Stimulated activated naive CD8-positive, alpha-beta T cell treated with anti-CD3 and anti-CD28 coated beads, Interleukin-15, amount 100 ng/mL, for 72 hours (primary cell): ENCODE results near the gene NOS3.

Source experiments
- ATAC-seq: fragments of 150-1000 bp; cut with Tn5 transposase; 2 replicates; pipeline ENCODE4 v1.10.0; 2021; ENCODE audit warnings: mild to moderate bottlenecking, moderate library complexity
- DNase-seq, 2 donors: peaks; one replicate each; pipeline ENCODE4 v3.0.0; 2021 to 2022
- H3K27ac Mint-ChIP-seq, 2 donors: one replicate each; pipeline ENCODE4 v1.8.0; 2022; ENCODE audit warnings: mild to moderate bottlenecking in 2 of 2, mixed read lengths in 2 of 2, moderate library complexity in 2 of 2
- H3K27me3 Mint-ChIP-seq: one replicate; pipeline ENCODE4 v1.8.0; 2022; ENCODE audit warnings: mixed read lengths
- H3K4me1 Mint-ChIP-seq: one replicate; pipeline ENCODE4 v1.8.0; 2022; ENCODE audit warnings: mild to moderate bottlenecking, mixed read lengths
- H3K4me3 Mint-ChIP-seq, 2 donors: one replicate each; pipeline ENCODE4 v1.8.0; 2022; ENCODE audit warnings: mild to moderate bottlenecking in 2 of 2, mixed read lengths in 2 of 2, moderate library complexity in 1 of 2
- H3K9me3 Mint-ChIP-seq, 2 donors: one replicate each; pipeline ENCODE4 v1.8.0; 2022; ENCODE audit warnings: mixed read lengths in 2 of 2

NOS3 gene

DNA sequence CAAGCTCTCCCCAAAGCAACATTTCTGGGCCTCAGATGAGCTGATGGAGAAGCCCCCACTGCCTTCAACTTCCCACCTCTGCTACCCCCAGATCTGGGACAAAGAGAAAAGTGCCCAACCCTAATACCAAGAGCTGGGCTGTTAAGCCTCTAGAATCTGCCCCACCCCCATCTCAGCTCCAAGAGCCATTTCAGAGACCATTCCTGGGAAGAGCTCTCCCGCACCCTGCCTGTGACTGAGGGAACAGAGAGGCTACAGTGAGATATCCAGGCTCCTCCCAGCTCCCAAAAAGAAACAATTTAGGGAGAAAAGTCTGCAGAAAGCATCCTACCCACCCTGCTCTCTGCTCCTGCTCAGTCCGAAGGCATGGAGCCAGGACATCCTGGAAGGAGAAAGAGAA, 10.2 kb upstream of the NOS3 start:
- H3K27me3 Mint-ChIP-seq: peaks cover 77% of the 10 kb centered on the region
- no peak overlapping the region for H3K27ac Mint-ChIP-seq
- peaks cover 37% of the 10 kb centered on the region for H3K4me1 Mint-ChIP-seq
- no peak overlapping the region for H3K4me3 Mint-ChIP-seq
- no peaks in the 10 kb centered on the region for H3K9me3 Mint-ChIP-seq
- ATAC-seq: no peak
- no peak for DNase-seq

DNA sequence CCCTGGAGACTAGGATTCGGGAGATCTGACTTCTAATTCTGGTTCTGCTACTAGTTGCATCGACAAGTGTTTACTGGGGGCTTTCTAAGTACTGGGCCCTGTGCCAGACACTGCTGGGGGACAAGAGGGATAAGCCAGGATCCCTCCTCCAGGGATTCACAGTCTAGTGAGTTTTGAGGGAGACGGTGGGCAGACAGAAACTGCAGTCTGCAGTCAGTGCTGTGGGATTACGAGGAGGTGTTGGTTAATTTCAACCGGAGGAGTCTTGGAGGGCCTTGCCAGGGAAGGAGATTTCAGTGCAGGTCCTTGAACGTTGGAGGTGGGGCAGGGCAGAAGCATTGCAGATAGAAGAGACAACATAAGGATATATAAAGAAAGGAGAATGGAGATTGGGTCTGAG, 9.2 kb upstream of the NOS3 start:
- ATAC-seq (no peak), DNase-seq (no peak)
- Mint-ChIP-seq H3K4me1 (peaks cover 36% of the 10 kb centered on the region), H3K27me3 (peaks cover 77% of the 10 kb centered on the region), H3K4me3 (no peak overlapping the region), H3K27ac (no peak overlapping the region), H3K9me3 (no peaks in the 10 kb centered on the region)

DNA sequence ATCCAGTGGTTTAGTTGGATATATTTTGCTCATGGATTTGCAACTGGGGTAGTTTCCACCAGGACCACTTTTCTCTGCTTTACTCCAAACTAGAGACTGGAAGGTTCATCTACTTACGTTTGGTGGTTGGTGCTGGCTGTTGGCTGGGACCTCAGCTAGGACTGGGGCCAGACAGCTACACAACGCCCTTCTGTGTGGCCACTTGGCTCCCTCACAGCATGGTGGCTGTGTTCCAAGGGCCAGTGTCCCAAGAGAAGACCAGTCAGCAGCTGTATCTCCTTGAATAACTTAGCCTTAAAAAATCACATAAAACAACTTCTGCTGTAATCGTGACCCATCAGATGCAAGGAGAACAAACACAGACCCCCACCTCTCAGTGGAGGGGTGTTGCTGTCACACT, 8.5 kb upstream of the NOS3 start:
- Mint-ChIP-seq H3K27me3 (peaks cover 77% of the 10 kb centered on the region), H3K4me1 (peaks cover 29% of the 10 kb centered on the region), H3K27ac (no peak overlapping the region), H3K4me3 (no peak overlapping the region), H3K9me3 (no peaks in the 10 kb centered on the region)
- DNase-seq: no peak
- no peak for ATAC-seq

DNA sequence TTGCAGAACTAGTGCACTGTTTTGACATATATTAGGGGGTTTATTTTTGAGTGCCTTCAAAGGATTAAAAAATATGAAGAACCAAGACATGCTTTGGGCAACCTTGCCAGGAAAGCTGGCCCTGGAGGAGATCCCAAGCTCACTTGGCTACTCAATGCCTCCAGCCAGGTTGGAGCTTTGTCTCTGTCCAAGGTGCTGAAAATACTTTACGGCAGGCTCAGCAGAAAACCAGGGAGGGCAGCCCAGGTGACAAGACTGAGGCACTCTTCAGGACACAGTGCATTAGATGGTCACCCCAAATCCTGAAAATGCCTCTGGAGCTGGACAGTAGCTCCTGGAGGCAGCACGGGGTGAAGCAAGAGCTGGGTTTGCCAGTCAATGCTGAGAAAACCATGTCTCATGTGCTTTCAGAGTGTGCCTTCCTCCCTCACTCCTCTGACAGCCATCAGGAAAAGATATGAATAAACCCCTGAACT, 6.9 kb upstream of the NOS3 start:
- Mint-ChIP-seq H3K4me1 (peaks cover 30% of the 10 kb centered on the region), H3K27me3 (peaks cover 69% of the 10 kb centered on the region), H3K9me3 (no peaks in the 10 kb centered on the region), H3K4me3 (no peak overlapping the region), H3K27ac (no peak overlapping the region)
- no peak for ATAC-seq
- DNase-seq: no peak

DNA sequence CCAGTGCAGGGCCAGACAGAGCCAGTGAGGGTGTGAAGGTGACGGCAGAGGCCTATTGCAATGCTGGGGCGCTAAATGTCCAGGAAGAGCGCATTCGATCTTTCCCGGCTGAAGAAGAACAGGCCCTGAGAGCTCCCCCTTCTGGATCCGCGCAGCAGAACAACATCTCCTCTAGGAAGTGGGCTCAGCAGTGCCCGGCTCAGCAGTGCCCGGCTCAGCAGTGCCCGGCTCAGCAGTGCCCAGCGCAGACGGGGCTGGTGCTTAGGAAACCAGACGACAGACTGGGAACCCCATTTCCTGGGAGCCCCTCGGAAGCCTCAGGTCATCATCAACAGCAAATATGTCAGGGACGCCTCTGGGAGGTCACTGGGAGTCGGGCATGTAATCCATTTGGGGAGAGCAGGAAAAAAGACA, 4.7 kb upstream of the NOS3 start:
- H3K4me1 Mint-ChIP-seq: peaks cover 23% of the 10 kb centered on the region

DNA sequence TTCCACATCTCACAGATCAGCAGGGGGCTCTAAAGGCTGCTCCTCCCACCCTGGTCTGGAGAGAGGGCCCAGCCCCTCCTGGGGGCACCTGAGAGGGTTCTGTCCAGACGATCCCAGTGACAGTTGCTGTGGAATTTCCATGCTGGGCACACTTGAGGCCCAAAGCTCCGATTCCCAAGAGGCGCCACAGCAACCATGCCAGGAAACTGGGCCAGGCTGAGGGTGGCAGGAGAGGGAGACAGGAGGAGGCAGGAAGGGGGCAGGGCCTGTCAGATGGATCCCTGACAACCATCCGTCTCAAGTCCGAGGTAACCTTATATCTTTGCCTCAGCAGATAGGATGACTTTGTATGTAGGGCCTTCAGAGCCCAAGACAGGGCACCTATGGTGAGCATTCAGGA, 4.3 kb upstream of the NOS3 start:
- Mint-ChIP-seq H3K4me1 (peaks cover 23% of the 10 kb centered on the region), H3K4me3 (no peak overlapping the region), H3K27ac (no peak overlapping the region), H3K9me3 (peaks cover 17 to 22% of the 10 kb centered on the region in 2 donors), H3K27me3 (peaks cover 43% of the 10 kb centered on the region)
- DNase-seq (no peak), ATAC-seq (no peak)

More for the DNA sequence above, 4.7 kb upstream of the NOS3 start:
- peak; percentile 54 for ATAC-seq
- no peak overlapping the region for H3K4me3 Mint-ChIP-seq
- peak in 1 of 2 donors; percentile 52 for DNase-seq
- peaks cover 13 to 17% of the 10 kb centered on the region in 2 donors for H3K9me3 Mint-ChIP-seq
- no peak overlapping the region for H3K27ac Mint-ChIP-seq
- H3K27me3 Mint-ChIP-seq: peaks cover 48% of the 10 kb centered on the region

DNA sequence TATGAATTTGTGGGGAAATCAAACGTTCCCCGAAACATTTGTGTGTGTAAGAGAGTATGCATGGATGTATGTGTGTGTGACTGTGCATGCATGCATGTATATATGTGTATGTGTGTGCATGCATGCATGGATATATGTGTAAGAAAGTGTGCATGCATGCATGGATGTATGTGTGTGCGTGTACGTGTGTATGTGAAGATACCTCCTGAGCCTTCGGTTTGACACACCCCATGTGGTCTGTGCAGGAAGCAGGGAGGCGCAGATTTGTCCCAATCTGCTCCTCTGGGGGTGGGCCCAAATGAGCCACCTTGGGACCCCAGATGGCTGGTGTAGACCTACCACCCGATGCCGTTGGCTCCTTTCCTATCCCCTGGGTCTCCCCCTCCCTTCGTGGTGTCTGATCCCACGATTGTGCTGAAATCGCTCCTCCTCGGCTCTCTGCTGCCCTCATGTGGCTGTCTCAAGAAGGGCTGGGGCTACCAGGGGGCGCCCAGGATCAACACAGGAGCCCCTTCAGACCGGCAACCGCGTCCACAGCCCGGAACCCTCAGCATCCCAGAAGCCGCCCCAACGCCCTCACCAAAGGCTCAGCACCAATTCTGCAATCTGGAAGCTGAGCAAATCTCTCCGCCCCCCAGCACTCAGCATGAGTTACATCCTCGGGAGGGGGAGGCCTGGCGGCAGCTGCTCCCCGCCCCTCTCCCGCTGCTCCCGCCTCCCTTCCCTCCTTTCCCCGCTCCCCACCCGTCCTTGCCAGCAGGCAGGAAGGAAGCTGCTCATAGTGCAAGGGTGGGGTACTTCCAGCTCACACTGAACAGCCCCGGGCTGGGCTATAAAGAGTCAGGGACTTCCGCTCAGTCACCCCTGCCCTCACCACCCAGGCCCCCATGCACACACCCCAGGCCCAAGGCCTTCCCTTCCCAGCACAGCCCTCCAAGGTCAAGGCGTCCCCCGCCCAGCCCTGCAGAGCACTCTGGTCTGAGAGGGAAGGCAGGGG, 2.3 kb upstream of the NOS3 start:
- H3K9me3 Mint-ChIP-seq: peaks cover 17 to 23% of the 10 kb centered on the region in 2 donors
- H3K27me3 Mint-ChIP-seq: peaks cover 25% of the 10 kb centered on the region
- DNase-seq (peak; percentile 67 to 69), ATAC-seq (peak; percentile 73)
- peak overlapping the region; percentile 1 to 63 for H3K4me3 Mint-ChIP-seq
- H3K4me1 Mint-ChIP-seq: peaks cover 28% of the 10 kb centered on the region
- H3K27ac Mint-ChIP-seq: no peak overlapping the region

DNA sequence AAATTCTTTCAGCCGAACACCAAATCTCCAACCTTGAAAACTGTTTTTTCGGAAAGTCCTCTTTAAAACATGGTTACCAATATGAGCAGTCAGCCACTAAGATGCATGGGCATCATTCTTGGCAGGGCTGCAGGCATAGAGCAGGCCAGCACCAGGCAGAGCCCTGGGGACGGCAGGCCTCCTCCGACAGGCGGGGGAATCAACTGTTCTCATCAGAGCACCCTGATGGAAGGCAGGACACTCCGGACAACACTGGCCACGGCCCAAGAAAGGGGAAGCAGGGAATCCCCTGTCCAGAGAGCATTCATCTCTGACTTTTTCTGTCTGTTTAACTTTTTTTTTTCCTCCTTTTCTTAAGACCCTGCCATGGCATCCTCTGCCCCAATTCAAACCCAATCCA, 1.4 kb upstream of the NOS3 start:
- DNase-seq (no peak), ATAC-seq (no peak)
- Mint-ChIP-seq H3K27ac (no peak overlapping the region), H3K4me3 (no peak overlapping the region), H3K27me3 (peaks cover 25% of the 10 kb centered on the region), H3K4me1 (peaks cover 28% of the 10 kb centered on the region), H3K9me3 (peaks cover 17 to 23% of the 10 kb centered on the region in 2 donors)

DNA sequence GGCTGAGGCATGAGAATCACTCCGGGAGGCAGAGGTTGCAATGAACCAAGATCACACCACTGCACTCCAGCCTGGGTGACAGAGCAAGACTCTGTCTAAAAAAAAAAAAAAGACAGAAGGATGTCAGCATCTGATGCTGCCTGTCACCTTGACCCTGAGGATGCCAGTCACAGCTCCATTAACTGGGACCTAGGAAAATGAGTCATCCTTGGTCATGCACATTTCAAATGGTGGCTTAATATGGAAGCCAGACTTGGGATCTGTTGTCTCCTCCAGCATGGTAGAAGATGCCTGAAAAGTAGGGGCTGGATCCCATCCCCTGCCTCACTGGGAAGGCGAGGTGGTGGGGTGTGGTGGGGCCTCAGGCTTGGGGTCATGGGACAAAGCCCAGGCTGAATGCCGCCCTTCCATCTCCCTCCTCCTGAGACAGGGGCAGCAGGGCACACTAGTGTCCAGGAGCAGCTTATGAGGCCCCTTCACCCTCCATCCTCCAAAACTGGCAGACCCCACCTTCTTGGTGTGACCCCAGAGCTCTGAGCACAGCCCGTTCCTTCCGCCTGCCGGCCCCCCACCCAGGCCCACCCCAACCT, 1.3 kb downstream of the NOS3 start:
- Mint-ChIP-seq H3K4me1 (peaks cover 39% of the 10 kb centered on the region), H3K9me3 (peaks cover 17 to 23% of the 10 kb centered on the region in 2 donors), H3K27ac (no peak overlapping the region), H3K4me3 (no peak overlapping the region), H3K27me3 (peaks cover 5% of the 10 kb centered on the region)
- ATAC-seq: no peak
- DNase-seq: no peak

DNA sequence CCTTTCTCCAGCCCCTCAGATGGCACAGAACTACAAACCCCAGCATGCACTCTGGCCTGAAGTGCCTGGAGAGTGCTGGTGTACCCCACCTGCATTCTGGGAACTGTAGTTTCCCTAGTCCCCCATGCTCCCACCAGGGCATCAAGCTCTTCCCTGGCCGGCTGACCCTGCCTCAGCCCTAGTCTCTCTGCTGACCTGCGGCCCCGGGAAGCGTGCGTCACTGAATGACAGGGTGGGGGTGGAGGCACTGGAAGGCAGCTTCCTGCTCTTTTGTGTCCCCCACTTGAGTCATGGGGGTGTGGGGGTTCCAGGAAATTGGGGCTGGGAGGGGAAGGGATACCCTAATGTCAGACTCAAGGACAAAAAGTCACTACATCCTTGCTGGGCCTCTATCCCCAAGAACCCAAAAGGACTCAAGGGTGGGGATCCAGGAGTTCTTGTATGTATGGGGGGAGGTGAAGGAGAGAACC, 2.1 kb downstream of the NOS3 start:
- no peaks in the 10 kb centered on the region for H3K27me3 Mint-ChIP-seq
- DNase-seq (no peak), ATAC-seq (no peak)
- no peak overlapping the region for H3K4me3 Mint-ChIP-seq
- peaks cover 17 to 23% of the 10 kb centered on the region in 2 donors for H3K9me3 Mint-ChIP-seq
- peaks cover 46% of the 10 kb centered on the region for H3K4me1 Mint-ChIP-seq
- no peak overlapping the region for H3K27ac Mint-ChIP-seq

DNA sequence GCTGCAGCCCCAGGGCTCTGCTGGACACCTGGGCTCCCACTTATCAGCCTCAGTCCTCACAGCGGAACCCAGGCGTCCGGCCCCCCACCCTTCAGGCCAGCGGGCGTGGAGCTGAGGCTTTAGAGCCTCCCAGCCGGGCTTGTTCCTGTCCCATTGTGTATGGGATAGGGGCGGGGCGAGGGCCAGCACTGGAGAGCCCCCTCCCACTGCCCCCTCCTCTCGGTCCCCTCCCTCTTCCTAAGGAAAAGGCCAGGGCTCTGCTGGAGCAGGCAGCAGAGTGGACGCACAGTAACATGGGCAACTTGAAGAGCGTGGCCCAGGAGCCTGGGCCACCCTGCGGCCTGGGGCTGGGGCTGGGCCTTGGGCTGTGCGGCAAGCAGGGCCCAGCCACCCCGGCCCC, 2.7 kb downstream of the NOS3 start:
- no peak for ATAC-seq
- Mint-ChIP-seq H3K9me3 (peaks cover 17 to 23% of the 10 kb centered on the region in 2 donors), H3K4me1 (peaks cover 46% of the 10 kb centered on the region), H3K4me3 (no peak overlapping the region), H3K27me3 (no peaks in the 10 kb centered on the region), H3K27ac (no peak overlapping the region)
- no peak for DNase-seq

DNA sequence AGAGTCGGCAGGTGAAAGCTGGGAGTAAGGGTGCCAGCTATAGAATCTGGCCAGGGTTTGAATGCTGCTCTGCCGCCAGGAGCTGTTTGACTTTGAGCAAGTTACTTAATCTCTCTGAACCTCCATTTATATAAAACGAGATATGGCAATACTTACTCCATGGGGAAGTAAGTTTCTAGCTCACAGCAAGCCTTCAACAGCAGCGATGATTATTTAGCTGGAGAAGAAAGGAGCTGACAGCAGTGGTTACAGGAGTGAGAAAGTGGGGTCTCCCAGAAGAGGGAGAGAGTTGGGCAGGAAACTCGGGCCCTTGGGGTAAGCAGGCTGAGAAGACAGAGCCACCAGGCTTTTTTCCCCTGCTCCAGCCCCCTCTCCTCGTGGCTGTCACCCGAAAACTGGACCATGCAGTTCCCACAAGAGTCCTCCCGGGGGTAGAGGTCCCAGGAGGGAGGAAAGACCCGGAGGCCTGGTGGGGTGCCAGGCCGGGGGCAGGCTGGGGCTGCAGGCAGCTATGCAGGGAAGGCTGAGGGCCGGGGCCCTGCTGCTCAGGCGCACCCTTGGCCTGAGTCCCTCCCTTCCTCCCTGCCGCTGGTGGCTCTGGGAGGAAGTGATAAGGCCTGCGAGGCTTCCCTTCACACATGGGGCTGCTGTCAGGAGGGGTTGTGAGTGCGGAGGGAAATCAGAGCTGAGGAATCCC, 3.5 kb downstream of the NOS3 start:
- H3K4me3 Mint-ChIP-seq: peak overlapping the region in 1 of 2 donors; percentile 27
- H3K9me3 Mint-ChIP-seq: peaks cover 17 to 23% of the 10 kb centered on the region in 2 donors
- ATAC-seq (peak; percentile 43), DNase-seq (no peak)
- peaks cover 46% of the 10 kb centered on the region for H3K4me1 Mint-ChIP-seq
- H3K27ac Mint-ChIP-seq: peak overlapping the region in 1 of 2 donors; percentile 4
- H3K27me3 Mint-ChIP-seq: no peaks in the 10 kb centered on the region

DNA sequence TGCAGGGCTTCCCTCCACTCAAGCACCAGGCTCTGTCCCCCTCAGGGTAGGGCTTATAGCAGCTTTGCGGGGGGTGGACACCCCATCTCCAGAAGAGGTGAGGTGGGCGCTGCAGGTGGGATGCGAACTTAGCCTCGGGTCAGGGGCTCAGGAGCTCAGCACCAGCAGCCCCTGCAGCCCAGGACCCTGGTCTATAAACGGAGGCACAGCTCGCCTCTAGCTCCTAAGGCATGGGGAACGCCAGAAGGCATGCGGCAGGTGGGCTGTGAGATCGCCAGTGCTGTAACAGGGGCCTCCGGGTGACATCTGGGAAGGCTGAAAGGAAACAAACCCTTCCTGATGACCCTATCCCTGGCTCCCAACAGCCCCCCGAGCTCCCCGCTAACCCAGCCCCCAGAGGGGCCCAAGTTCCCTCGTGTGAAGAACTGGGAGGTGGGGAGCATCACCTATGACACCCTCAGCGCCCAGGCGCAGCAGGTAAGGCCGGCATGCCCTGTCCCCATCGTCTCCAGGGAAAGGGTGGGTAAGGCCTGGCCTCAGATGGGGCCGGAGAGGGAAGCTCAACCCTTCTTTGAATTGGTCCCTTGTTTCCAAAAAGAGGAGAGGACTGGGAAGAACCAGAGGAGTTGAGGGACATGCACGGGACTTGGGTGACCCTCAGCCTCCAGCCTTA, 4.2 kb downstream of the NOS3 start:
- Mint-ChIP-seq H3K9me3 (peaks cover 15 to 17% of the 10 kb centered on the region in 2 donors), H3K27ac (no peak overlapping the region), H3K27me3 (no peaks in the 10 kb centered on the region), H3K4me1 (peaks cover 50% of the 10 kb centered on the region), H3K4me3 (peak overlapping the region in 1 of 2 donors; percentile 27)
- DNase-seq: no peak
- peak; percentile 27 for ATAC-seq

DNA sequence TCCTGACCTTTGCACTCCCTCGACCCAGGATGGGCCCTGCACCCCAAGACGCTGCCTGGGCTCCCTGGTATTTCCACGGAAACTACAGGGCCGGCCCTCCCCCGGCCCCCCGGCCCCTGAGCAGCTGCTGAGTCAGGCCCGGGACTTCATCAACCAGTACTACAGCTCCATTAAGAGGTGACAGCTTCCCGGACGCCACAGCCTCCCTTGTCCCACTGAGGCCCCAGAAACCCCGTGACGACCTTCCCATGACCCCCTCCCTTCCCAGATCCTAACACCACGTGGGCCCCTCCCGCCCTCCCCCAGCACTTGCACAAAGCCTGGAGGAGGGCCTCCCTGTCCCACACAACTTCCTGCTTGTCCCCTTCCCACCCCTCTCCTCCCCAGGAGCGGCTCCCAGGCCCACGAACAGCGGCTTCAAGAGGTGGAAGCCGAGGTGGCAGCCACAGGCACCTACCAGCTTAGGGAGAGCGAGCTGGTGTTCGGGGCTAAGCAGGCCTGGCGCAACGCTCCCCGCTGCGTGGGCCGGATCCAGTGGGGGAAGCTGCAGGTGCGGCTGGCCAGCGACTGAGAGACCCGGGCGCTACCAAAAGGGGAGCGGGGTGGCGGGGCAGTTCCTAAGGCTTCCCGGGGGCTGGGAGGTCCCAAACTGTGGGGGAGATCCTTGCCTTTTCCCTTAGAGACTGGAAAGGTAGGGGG, 5.7 kb downstream of the NOS3 start:
- peaks cover 50% of the 10 kb centered on the region for H3K4me1 Mint-ChIP-seq

More for the DNA sequence above, 5.7 kb downstream of the NOS3 start:
- peak overlapping the region in 1 of 2 donors; percentile 33 for H3K27ac Mint-ChIP-seq
- no peaks in the 10 kb centered on the region for H3K27me3 Mint-ChIP-seq
- H3K9me3 Mint-ChIP-seq: peaks cover 0 to 2% of the 10 kb centered on the region in 2 donors
- peak overlapping the region in 1 of 2 donors; percentile 59 for H3K4me3 Mint-ChIP-seq
- no peak for DNase-seq
- ATAC-seq: peak; percentile 3
